Tibial nerve (tissue), 4 donors: ENCODE data around the gene GPR34. TPM values are rescaled to one million over a fixed set of nuclear protein-coding genes. Genes with fewer than 3 reads are reported as not detected.

Source experiments
- DNase-seq, 2 donors: peaks; one replicate each; pipeline ENCODE4 v3.0.0-alpha.2; 2019; ENCODE audit warnings: low spot score in 2 of 2
- H3K27ac ChIP-seq, 4 donors: fragments of 200-600 bp; sonication (generic) in 3 of 4; one replicate each; pipeline ENCODE4 v1.5.1; 2017 to 2019; ENCODE audit warnings: mild to moderate bottlenecking in 1 of 4
- H3K27me3 ChIP-seq, 2 donors: fragments of 200-600 bp; sonication (generic) in 1 of 2; one replicate each; pipeline versions ENCODE4 v1.5.1 to v1.6.0; 2017 to 2019
- H3K36me3 ChIP-seq, 3 donors: fragments of 200-600 bp; sonication (generic); one replicate each; pipeline ENCODE4 v1.5.1; 2018 to 2019
- H3K4me1 ChIP-seq, 4 donors: fragments of 200-600 bp; sonication (generic) in 3 of 4; one replicate each; pipeline ENCODE4 v1.5.1; 2017 to 2019
- H3K4me3 ChIP-seq, 4 donors: fragments of 200-600 bp; sonication (generic) in 3 of 4; one replicate each; pipeline ENCODE4 v1.5.1; 2017 to 2019; ENCODE audit warnings: mild to moderate bottlenecking in 1 of 4, moderate library complexity in 1 of 4
- H3K9me3 ChIP-seq, 4 donors: fragments of 200-600 bp; sonication (generic) in 3 of 4; one replicate each; pipeline ENCODE4 v1.5.1; 2017 to 2019
- EP300 ChIP-seq, 2 donors: sonication (generic); formaldehyde crosslinking; IDR thresholded peaks; one replicate each; pipeline ENCODE4 v1.6.1; 2017; ENCODE audit warnings: antibody characterized with exemption in 2 of 2, mild to moderate bottlenecking in 1 of 2
- POLR2A ChIP-seq, 2 donors: fragments of 450-650 bp; IDR thresholded peaks; one replicate each; pipeline ENCODE4 v1.6.1; 2017; ENCODE audit warnings: antibody characterized with exemption in 2 of 2, mild to moderate bottlenecking in 2 of 2, moderate library complexity in 2 of 2
- WGBS, 2 donors: methylation state at CpG; one replicate each; pipeline ENCODE4 v1.1.5; 2018; 5-methylcytosine and 5-hydroxymethylcytosine counted together
- total RNA-seq, 4 donors: library from RNA; depleted of rRNA; stranded (reverse); fragments of >200 nt; gene quantifications; one replicate each; pipeline ENCODE4 v1.1.0, GENCODE V29; 2016
- TF ChIP-seq, protein P1 (sequence below), 5 experiments: fragments of 200-600 bp in 3 of 5; fragments of 450-650 bp in 2 of 5; sonication (generic) in 3 of 5; IDR thresholded peaks; one replicate each; pipeline ENCODE4 v1.5.1; 2016 to 2019; ENCODE audit warnings: antibody characterized with exemption in 5 of 5, mild to moderate bottlenecking in 3 of 5, moderate library complexity in 2 of 5

The GPR34 gene
- total RNA-seq, 4 donors from 2014 or later = 5.0 to 19.4 (median 11.3) TPM

DNA sequence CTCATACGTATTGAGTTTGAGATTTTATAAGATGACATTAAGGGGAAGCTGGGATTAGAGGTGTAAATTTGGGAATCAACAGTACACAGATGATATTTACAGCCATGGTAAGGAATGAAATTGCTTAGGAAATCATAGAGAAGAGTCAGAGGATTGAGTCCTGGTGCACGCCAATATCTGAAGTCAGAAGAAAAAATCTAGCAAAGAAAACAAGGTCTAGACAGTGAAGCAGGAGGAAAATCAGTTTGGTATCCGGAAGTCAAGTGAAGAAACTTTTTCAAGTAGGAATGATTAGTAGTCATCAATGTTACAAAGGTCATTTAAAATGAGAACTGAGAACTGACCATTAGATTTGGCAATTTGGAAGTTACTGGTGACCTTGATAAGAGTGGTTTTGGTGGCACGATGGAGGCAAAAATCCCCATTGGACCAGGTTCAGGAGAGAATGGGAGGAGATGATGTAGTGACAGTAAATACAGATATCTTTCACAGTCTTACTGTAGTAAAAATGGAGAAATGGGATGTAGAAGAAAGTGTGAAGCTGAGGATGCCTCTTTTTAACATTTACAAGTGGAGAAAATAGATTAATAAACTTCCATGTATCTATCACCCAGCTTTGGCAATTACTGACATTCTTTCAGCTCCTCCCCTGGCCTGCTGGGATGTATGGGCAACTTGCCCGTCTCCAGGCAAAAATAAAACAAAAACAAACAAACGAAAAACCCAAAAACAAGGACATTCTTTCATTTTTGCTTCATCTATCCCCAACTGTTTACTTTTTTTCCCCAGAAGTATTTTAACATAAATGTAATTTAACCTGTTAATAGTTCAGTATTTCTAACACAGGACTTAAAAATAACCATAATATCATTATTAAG lies 11.4 kb upstream of the GPR34 start:
- TF ChIP-seq EP300 (IDR thresholded peaks at IDR 0.05) (no peak), POLR2A (IDR thresholded peaks at IDR 0.05) (no peak)
- TF ChIP-seq, protein P1, sequence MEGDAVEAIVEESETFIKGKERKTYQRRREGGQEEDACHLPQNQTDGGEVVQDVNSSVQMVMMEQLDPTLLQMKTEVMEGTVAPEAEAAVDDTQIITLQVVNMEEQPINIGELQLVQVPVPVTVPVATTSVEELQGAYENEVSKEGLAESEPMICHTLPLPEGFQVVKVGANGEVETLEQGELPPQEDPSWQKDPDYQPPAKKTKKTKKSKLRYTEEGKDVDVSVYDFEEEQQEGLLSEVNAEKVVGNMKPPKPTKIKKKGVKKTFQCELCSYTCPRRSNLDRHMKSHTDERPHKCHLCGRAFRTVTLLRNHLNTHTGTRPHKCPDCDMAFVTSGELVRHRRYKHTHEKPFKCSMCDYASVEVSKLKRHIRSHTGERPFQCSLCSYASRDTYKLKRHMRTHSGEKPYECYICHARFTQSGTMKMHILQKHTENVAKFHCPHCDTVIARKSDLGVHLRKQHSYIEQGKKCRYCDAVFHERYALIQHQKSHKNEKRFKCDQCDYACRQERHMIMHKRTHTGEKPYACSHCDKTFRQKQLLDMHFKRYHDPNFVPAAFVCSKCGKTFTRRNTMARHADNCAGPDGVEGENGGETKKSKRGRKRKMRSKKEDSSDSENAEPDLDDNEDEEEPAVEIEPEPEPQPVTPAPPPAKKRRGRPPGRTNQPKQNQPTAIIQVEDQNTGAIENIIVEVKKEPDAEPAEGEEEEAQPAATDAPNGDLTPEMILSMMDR (IDR thresholded peaks at IDR 0.05) = no peak
- Histone ChIP-seq H3K27ac (no peak overlapping the region), H3K4me3 (no peak overlapping the region), H3K27me3 (peaks cover 0 to 8% of the 10 kb centered on the region in 2 donors), H3K9me3 (no peaks in the 10 kb centered on the region), H3K36me3 (no peaks in the 10 kb centered on the region), H3K4me1 (no peaks in the 10 kb centered on the region)
- 40 to 57% methylated on average over 6 of the region's 6 CpGs for WGBS, 2 donors
- no peak for DNase-seq

DNA sequence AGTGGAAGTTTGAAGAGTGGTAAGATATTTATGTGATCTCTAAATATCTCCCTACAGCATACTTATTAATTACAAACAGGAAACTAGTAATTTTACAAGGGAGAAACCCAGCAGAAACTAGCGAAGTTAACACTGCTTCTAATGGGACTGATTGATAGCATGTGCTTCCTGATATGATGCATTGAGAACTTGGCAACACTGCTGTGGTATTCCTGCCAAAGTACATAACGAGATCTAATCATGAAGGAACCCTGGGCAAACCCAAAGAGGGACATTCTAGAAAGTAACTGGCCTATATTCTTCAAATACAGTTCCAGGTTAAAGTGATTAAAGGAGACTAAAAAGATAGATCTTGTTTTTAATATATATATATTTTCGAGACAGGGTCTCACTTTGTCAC lies 4.6 kb upstream of the GPR34 start:
- Histone ChIP-seq H3K4me3 (no peak overlapping the region), H3K27ac (no peak overlapping the region), H3K9me3 (no peaks in the 10 kb centered on the region), H3K4me1 (peaks cover 0 to 4% (median 0%) of the 10 kb centered on the region in 4 donors), H3K36me3 (no peaks in the 10 kb centered on the region), H3K27me3 (peaks cover 0 to 5% of the 10 kb centered on the region in 2 donors)
- no peak for TF ChIP-seq POLR2A (IDR thresholded peaks at IDR 0.05)
- TF ChIP-seq, protein P1 (IDR thresholded peaks at IDR 0.05) = no peak
- TF ChIP-seq EP300 (IDR thresholded peaks at IDR 0.05) = no peak
- 39 to 49% methylated on average over 3 of the region's 3 CpGs for WGBS, 2 donors
- no peak for DNase-seq

DNA sequence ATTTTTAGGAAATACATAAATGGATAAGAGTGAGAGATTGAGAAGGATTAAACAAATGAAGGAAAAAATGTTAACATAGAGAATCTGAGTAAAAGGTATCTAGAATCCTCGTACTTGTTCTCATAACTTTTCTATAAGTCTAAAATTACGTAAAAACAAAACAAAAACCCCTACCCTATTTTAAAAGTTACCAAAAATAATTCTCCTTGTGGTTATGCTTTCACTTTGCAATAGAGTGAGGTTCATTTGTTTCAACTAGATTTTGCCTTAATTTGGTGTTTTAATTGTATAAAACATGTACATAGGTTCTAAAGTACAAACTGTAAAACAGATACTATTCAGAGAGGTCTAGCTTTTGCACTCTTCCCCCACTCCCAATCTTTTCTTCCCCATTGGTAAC lies 3.8 kb upstream of the GPR34 start:
- Histone ChIP-seq H3K27me3 (no peaks in the 10 kb centered on the region), H3K4me1 (peaks cover 0 to 4% (median 0%) of the 10 kb centered on the region in 4 donors), H3K27ac (no peak overlapping the region), H3K9me3 (no peaks in the 10 kb centered on the region), H3K36me3 (no peaks in the 10 kb centered on the region), H3K4me3 (no peak overlapping the region)
- WGBS, 2 donors = 80 to 98% methylated on average over 2 of the region's 2 CpGs
- no peak for DNase-seq
- TF ChIP-seq, protein P1 (IDR thresholded peaks at IDR 0.05) = no peak
- TF ChIP-seq POLR2A (IDR thresholded peaks at IDR 0.05) = no peak
- no peak for TF ChIP-seq EP300 (IDR thresholded peaks at IDR 0.05)

DNA sequence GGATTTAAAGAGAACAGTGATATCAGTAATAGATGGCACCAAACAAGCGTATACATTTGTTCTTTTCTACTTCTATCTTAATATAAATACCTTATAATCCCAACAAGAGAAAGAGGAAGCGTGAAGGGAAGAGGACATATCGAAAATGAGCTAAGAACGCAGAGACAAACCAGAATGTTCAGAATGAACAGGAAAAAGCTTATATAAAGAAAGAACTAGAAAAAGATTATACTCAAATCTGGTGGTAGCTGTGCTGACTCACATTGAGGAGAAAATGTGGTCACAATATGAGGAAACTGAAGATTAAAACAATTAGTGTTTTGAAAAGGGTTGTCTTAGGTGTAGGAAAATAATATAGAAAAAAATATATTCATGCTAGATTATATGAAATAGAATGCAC lies 2.0 kb upstream of the GPR34 start:
- peaks cover 0 to 4% (median 0%) of the 10 kb centered on the region in 4 donors for H3K4me1 ChIP-seq
- no peaks in the 10 kb centered on the region for H3K27me3 ChIP-seq
- no peak for DNase-seq
- H3K4me3 ChIP-seq = no peak overlapping the region
- no peak overlapping the region for H3K27ac ChIP-seq
- H3K9me3 ChIP-seq = no peaks in the 10 kb centered on the region
- no peak for TF ChIP-seq POLR2A (IDR thresholded peaks at IDR 0.05)
- 74 to 88% methylated on average over 4 of the region's 4 CpGs for WGBS, 2 donors
- no peaks in the 10 kb centered on the region for H3K36me3 ChIP-seq

DNA sequence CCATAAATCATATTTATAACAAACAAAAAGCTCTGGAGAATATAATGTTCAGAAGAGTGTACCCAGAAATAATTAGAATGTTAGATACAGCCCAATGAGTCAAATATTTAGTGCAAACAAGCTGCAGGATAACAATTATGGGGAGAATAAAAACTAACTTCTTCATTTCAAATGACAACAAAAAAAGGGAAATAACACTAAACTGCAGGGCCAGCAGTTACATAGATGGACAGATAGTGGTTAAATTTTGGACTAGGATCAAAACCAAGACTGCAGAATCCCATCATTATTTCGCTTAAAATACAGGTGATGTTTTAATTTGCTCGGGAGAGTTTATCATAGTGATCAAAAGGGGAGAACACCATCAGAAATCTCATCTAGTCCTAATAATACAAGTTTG lies 617 bp upstream of the GPR34 start:
- H3K27ac ChIP-seq = no peak overlapping the region
- H3K36me3 ChIP-seq = no peaks in the 10 kb centered on the region
- H3K9me3 ChIP-seq = no peaks in the 10 kb centered on the region
- H3K4me1 ChIP-seq = peaks cover 0 to 4% (median 0%) of the 10 kb centered on the region in 4 donors
- TF ChIP-seq EP300 (IDR thresholded peaks at IDR 0.05) (no peak), POLR2A (IDR thresholded peaks at IDR 0.05) (no peak)
- TF ChIP-seq, protein P1 (IDR thresholded peaks at IDR 0.05) = no peak
- DNase-seq = no peak
- 76 to 80% methylated on average over 2 of the region's 2 CpGs for WGBS, 2 donors
- H3K4me3 ChIP-seq = no peak overlapping the region
- no peaks in the 10 kb centered on the region for H3K27me3 ChIP-seq
